Urothelium cell line (cell line): ENCODE measurements around the gene RBMY1J.
"Not testable (repeated sequence)": the region's sequence is repeated elsewhere in the genome, so short reads cannot be mapped to it uniquely, and the experiment has no call there.

Source experiments
- DNase-seq: peaks from one replicate; pipeline ENCODE4 v3.0.0; 2011; ENCODE audit warnings: low spot score, mixed read lengths
- FAIRE-seq: peaks from 2 replicates; lab custom pipeline; 2011; peaks lifted over from hg19 to GRCh38; lab: Jason Lieb, UNC

RBMY1J gene

GRCh38 chrY:22403110-22403509 is at the start of gene RBMY1J:
TSS of gene RBMY1J (plus strand) at chrY:22403410. CDS start at chrY:22405448, 2,038 bp downstream.
- not testable (repeated sequence) for FAIRE-seq, DNase-seq

- DNase-seq (no peak), FAIRE-seq (no peak)
These were observed 35.8 kb upstream of the RBMY1J start for GRCh38 chrY:22367416-22367815.

- FAIRE-seq (no peak), DNase-seq (no peak)
These were observed 32.6 kb upstream of the RBMY1J start for GRCh38 chrY:22370623-22371022.

- no peak for DNase-seq
- FAIRE-seq = no peak
These were observed 29.7 kb upstream of the RBMY1J start for GRCh38 chrY:22373494-22373893.

GRCh38 chrY:22444718-22445396 is 41.6 kb downstream of the RBMY1J start:
- not testable (repeated sequence) for FAIRE-seq, DNase-seq

GRCh38 chrY:22455522-22455921 is 52.3 kb downstream of the RBMY1J start:
- not testable (repeated sequence) for DNase-seq, FAIRE-seq

- DNase-seq, FAIRE-seq: not testable (repeated sequence)
These were observed 58.8 kb downstream of the RBMY1J start for GRCh38 chrY:22461962-22462361.
